Measurements from ENCODE around the gene ENO1.

The ENO1 gene

DNA sequence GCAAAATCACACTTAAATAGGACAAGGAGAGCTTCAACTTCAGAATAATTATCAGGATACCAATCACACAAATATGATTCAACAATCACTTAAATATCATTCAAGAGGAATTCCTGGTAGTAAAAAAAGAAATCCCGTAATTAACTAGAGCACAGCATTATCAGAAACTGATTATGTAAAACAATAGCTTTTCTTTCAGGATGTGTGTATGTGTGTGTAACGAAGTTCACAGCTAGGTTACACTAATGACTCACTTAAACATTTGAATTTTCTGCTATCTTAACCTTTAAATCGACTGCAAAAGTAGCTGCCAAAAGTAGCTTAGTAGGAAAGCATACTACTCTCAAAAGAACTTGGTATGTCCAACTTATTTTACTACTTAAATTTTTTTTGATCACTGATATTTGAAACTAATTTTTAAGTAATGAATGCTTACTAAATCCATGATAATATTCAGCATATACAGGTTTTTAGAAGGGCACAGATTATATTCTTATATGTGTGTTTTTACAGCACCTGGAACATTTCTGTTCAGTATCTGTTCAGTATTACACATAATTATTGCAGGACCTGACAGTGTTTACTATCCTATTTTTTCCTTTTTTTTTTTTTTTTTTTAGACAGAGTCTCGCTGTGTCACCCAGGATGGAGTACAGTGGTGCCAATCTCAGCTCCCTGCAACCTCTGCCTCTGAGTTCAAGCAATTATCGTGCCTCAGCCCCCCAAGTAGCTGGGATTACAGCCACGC lies 65.3 kb downstream of the ENO1 start:
- TF ChIP-seq, protein P1, sequence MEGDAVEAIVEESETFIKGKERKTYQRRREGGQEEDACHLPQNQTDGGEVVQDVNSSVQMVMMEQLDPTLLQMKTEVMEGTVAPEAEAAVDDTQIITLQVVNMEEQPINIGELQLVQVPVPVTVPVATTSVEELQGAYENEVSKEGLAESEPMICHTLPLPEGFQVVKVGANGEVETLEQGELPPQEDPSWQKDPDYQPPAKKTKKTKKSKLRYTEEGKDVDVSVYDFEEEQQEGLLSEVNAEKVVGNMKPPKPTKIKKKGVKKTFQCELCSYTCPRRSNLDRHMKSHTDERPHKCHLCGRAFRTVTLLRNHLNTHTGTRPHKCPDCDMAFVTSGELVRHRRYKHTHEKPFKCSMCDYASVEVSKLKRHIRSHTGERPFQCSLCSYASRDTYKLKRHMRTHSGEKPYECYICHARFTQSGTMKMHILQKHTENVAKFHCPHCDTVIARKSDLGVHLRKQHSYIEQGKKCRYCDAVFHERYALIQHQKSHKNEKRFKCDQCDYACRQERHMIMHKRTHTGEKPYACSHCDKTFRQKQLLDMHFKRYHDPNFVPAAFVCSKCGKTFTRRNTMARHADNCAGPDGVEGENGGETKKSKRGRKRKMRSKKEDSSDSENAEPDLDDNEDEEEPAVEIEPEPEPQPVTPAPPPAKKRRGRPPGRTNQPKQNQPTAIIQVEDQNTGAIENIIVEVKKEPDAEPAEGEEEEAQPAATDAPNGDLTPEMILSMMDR (IDR thresholded peaks at IDR 0.05; ENCODE audit: low read depth, low read length, missing control alignments) = no peak
- H3K4me3 ChIP-seq (ENCODE audit: low read depth, low read length) = no peak overlapping the region
- in situ Hi-C loops (cut with HindIII; ENCODE audit: low sequenced_read_pairs) = no loop called here
- no peak for DNase-seq (ENCODE audit: low read depth)

DNA sequence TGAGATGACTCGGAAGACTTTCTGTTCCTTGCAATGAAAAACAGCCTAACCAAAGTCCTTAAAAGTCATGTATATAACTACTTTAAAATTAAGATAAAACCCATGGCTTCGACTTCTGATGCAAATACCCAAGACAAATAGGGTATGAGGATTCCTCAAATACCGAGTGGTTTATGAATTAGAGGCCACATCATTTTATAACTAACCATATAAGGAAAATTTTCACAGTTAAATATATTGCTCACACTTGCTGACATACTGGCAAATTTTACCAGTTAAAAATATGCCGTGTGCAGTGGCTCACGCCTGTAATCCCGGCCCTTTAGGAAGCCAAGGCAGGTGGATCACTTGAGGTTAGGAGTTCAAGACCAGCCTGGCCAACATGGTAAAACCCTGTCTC lies 66.4 kb downstream of the ENO1 start:
- in situ Hi-C loops (cut with HindIII; ENCODE audit: low sequenced_read_pairs) = no loop called here
- TF ChIP-seq, protein P1 (IDR thresholded peaks at IDR 0.05; ENCODE audit: low read depth, low read length, missing control alignments) = no peak
- DNase-seq (ENCODE audit: low read depth) = no peak
- H3K4me3 ChIP-seq (ENCODE audit: low read depth, low read length) = no peak overlapping the region

Measured in astrocyte of the cerebellum (primary cell).